K562 (cell line): ENCODE measurements around the gene PAF1. TPM values are rescaled to one million over a fixed set of nuclear protein-coding genes. Genes with fewer than 3 reads are reported as not detected.

ENCODE experiments used
- AFF4 ChIP-seq: sonication (generic); formaldehyde crosslinking; IDR thresholded peaks from 2 replicates; pipeline ENCODE4 v1.8.0; 2023; ENCODE audit warnings: mild to moderate bottlenecking, missing genetic modification reagents
- ARHGAP35 ChIP-seq: fragments of 450-650 bp; IDR thresholded peaks from 2 replicates; pipeline ENCODE4 v1.6.1; 2018; ENCODE audit not compliant: partially characterized antibody
- ATF6 ChIP-seq: sonication (generic); formaldehyde crosslinking; IDR thresholded peaks from 2 replicates; pipeline ENCODE4 v1.4.0; 2020; ENCODE audit warnings: mild to moderate bottlenecking, missing genetic modification reagents
- CGGBP1 ChIP-seq: fragments of 250-450 bp; sonication (Bioruptor Pico); IDR thresholded peaks from 2 replicates; pipeline ENCODE4 v1.9.0; 2021; ENCODE audit warnings: mild to moderate bottlenecking
- FOSL1 ChIP-seq: fragments of 200-800 bp; sonication (Bioruptor generic); conservative IDR thresholded peaks from 2 replicates; pipeline ENCODE4 v1.6.1; 2016; ENCODE audit warnings: missing genetic modification characterization, missing compliant biosample characterization
- MAZ ChIP-seq, 2 experiments: fragments of 450-650 bp in 1 of 2; sonication (generic) in 1 of 2; formaldehyde crosslinking; IDR thresholded peaks in 1 of 2; conservative IDR thresholded peaks in 1 of 2; 2 replicates each; pipeline versions ENCODE4 v1.4.0 to v1.5.0; 2020; ENCODE audit warnings: mild to moderate bottlenecking in 1 of 2, missing genetic modification reagents in 1 of 2
- MEIS2 ChIP-seq: fragments of 450-650 bp; IDR thresholded peaks from 2 replicates; pipeline ENCODE4 v1.6.1; 2014; ENCODE audit warnings: mild to moderate bottlenecking; ENCODE audit not compliant: partially characterized antibody
- PRDM10 ChIP-seq: fragments of 450-650 bp; IDR thresholded peaks from 2 replicates; pipeline ENCODE4 v1.6.1; 2018; ENCODE audit not compliant: partially characterized antibody
- RAD21 ChIP-seq, 2 experiments: fragments of 250-450 bp in 1 of 2; fragments of 450-650 bp in 1 of 2; sonication (Bioruptor Pico) in 1 of 2; formaldehyde crosslinking in 1 of 2; IDR thresholded peaks in 1 of 2; conservative IDR thresholded peaks in 1 of 2; 2 replicates each; pipeline versions ENCODE4 v1.4.0 to v1.8.0; 2020 to 2022; ENCODE audit warnings: mild to moderate bottlenecking in 2 of 2, moderate library complexity in 1 of 2
- TFAP4 ChIP-seq: sonication (generic); formaldehyde crosslinking; IDR thresholded peaks from 2 replicates; pipeline ENCODE4 v1.8.0; 2022; ENCODE audit warnings: missing genetic modification reagents, mild to moderate bottlenecking, moderate library complexity, borderline replicate concordance
- TRIM24 ChIP-seq, 2 experiments: fragments of 450-650 bp; IDR thresholded peaks; 2 replicates each; pipeline ENCODE4 v1.6.1; 2016
- U2AF2 ChIP-seq: fragments of 200-400 bp; formaldehyde crosslinking; optimal IDR thresholded peaks from 2 replicates; pipeline ENCODE3; 2017; ENCODE audit warnings: low read depth, mild to moderate bottlenecking, low read length
- ZNF146 ChIP-seq: IDR thresholded peaks from one replicate; pipeline ENCODE4 v1.6.1; 2018; ENCODE audit warnings: missing compliant biosample characterization; ENCODE audit not compliant: unreplicated experiment
- ZNF24 ChIP-seq: fragments of 450-650 bp; IDR thresholded peaks from 2 replicates; pipeline ENCODE4 v1.6.1; 2016
- ZNF253 ChIP-seq: fragments of 250-450 bp; sonication (Bioruptor Pico); conservative IDR thresholded peaks from 2 replicates; pipeline ENCODE4 v1.6.1; 2021; ENCODE audit warnings: mild to moderate bottlenecking
- polyA plus RNA-seq, 8 experiments: library from polyadenylated mRNA; depleted of rRNA in 4 of 8; stranded (reverse) in 5 of 8; unstranded in 3 of 8; fragments of >200 nt; fragmentation: Nextera tagmentation in 2 of 8; fragmentation: Illumina TruSeq in 1 of 8; extraction: Ambion mirVana in 2 of 8; extraction: Trizol in 1 of 8; gene quantifications; 2 replicates each; pipeline versions ENCODE4 v1.2.1 to v1.2.3, GENCODE V29; 2011 to 2014; ENCODE audit warnings: inconsistent platforms in 1 of 8, missing spikeins in 1 of 8
- total RNA-seq, 7 experiments: library from RNA; depleted of rRNA in 6 of 7; stranded (reverse); fragments of >200 nt in 6 of 7; fragmentation: Illumina TruSeq in 2 of 7; extraction: Trizol in 2 of 7; gene quantifications; 2 replicates each; pipeline versions ENCODE4 v1.2.1 to v1.2.3, GENCODE V29; 2011 to 2021; ENCODE audit warnings: low replicate concordance in 1 of 7

The PAF1 gene
- total and polyA plus RNA-seq, 9 of the 15 experiments (the other 6 are each of a cell fraction or from before 2014, with no cell fraction given), result 1.5 to 45.0 (median 33.8) TPM

- TF ChIP-seq ARHGAP35, result no peak
- no peak for TF ChIP-seq U2AF2
- peak; percentile 41; the same call in 1 of the 2 replicates for TF ChIP-seq ZNF24
- TF ChIP-seq CGGBP1 (CRISPR knock-in tag), result no peak
- TF ChIP-seq TRIM24 (IDR thresholded peaks at IDR 0.05), result peak in 1 of 2 experiments; percentile 86; a peak in 2 of 4 replicates
- TF ChIP-seq MAZ (CRISPR knock-in tag; conservative IDR thresholded peaks at IDR 0.05 in 1 of 2, IDR thresholded peaks at IDR 0.05 in 1 of 2), result peak; percentile 84 to 95; a peak in 3 of 4 replicates
- no peak for TF ChIP-seq ZNF146
- peak; percentile 93 for TF ChIP-seq TFAP4 (CRISPR knock-in tag)
- no peak for TF ChIP-seq MEIS2
- TF ChIP-seq PRDM10, result peak; percentile 7
- peak in 1 of 2 experiments; percentile 26; a peak in 1 of 4 replicates for TF ChIP-seq RAD21 (CRISPR knock-in tag; conservative IDR thresholded peaks at IDR 0.05 in 1 of 2, IDR thresholded peaks at IDR 0.05 in 1 of 2)
- TF ChIP-seq ATF6, result no peak
- TF ChIP-seq AFF4 (CRISPR knock-in tag), result no peak
- TF ChIP-seq FOSL1, result peak; percentile 75; the same call in 1 of the 2 replicates
- no peak for TF ChIP-seq ZNF253 (CRISPR knock-in tag)
Measured at GRCh38 chr19:39341719-39342604, 48.9 kb downstream of the PAF1 start, which contains the start of gene SAMD4B (continued).
